Esophagus muscularis mucosa (tissue), 4 donors: ENCODE results near the gene RAD51B. TPM values are rescaled to one million over a fixed set of nuclear protein-coding genes. Genes with fewer than 3 reads are reported as not detected.

Experiments used
- DNase-seq: peaks from one replicate; pipeline ENCODE4 v3.0.0-alpha.2; 2017; ENCODE audit errors: extremely low spot score
- H3K27ac ChIP-seq, 4 donors: fragments of 200-600 bp; sonication (generic); replicated peaks in 1 of 4; 1 replicate in 3 of 4; 2 replicates in 1 of 4; pipeline ENCODE4 v1.5.1; 2016 to 2019; ENCODE audit warnings: mild to moderate bottlenecking in 1 of 4
- H3K27me3 ChIP-seq, 4 donors: fragments of 200-600 bp; sonication (generic); one replicate each; pipeline versions ENCODE4 v1.5.1 to v1.6.0; 2016 to 2019
- H3K36me3 ChIP-seq, 4 donors: fragments of 200-600 bp; sonication (generic); one replicate each; pipeline ENCODE4 v1.5.1; 2016 to 2019
- H3K4me1 ChIP-seq, 4 donors: fragments of 200-600 bp; sonication (generic); one replicate each; pipeline ENCODE4 v1.5.1; 2016 to 2019
- H3K4me3 ChIP-seq, 4 donors: fragments of 200-600 bp; sonication (generic); 1 replicate in 2 of 4; 2 replicates in 2 of 4; pipeline ENCODE4 v1.5.1; 2016 to 2019; ENCODE audit warnings: mild to moderate bottlenecking in 4 of 4, moderate library complexity in 1 of 4
- H3K9me3 ChIP-seq, 4 donors: fragments of 200-600 bp; sonication (generic); 1 replicate in 3 of 4; 2 replicates in 1 of 4; pipeline ENCODE4 v1.5.1; 2016 to 2019
- CTCF ChIP-seq, 3 experiments: fragments of 200-600 bp in 2 of 3; fragments of 450-650 bp in 1 of 3; sonication (generic) in 2 of 3; IDR thresholded peaks; one replicate each; pipeline ENCODE4 v1.5.1; 2017 to 2019; ENCODE audit warnings: antibody characterized with exemption in 3 of 3, mild to moderate bottlenecking in 2 of 3, moderate library complexity in 1 of 3
- EP300 ChIP-seq: sonication (generic); formaldehyde crosslinking; IDR thresholded peaks from one replicate; pipeline ENCODE4 v1.6.1; 2017; ENCODE audit warnings: antibody characterized with exemption
- POLR2A ChIP-seq: fragments of 450-650 bp; IDR thresholded peaks from one replicate; pipeline ENCODE4 v1.6.1; 2017; ENCODE audit warnings: antibody characterized with exemption, moderate library complexity, mild to moderate bottlenecking, low read depth
- POLR2AphosphoS5 ChIP-seq, 2 donors: sonication (generic); formaldehyde crosslinking; IDR thresholded peaks; one replicate each; pipeline ENCODE4 v1.6.1; 2017; ENCODE audit warnings: antibody characterized with exemption in 2 of 2
- WGBS: methylation state at CpG from one replicate; pipeline ENCODE4 v1.1.5; 2018; 5-methylcytosine and 5-hydroxymethylcytosine counted together
- intact Hi-C: fragments of 100-400 bp; cut with DNase I; formaldehyde crosslinking; loops from one replicate; pipeline ENCODE4 v1.15.1; 2023
- total RNA-seq, 4 donors: library from RNA; depleted of rRNA; stranded (reverse); fragments of >200 nt; gene quantifications; one replicate each; pipeline versions ENCODE4 v1.1.0 to v1.2.1, GENCODE V29; 2016

The RAD51B gene
- total RNA-seq, 4 donors from 2014 or later, result 2.8 to 11.1 (median 5.1) TPM

DNA sequence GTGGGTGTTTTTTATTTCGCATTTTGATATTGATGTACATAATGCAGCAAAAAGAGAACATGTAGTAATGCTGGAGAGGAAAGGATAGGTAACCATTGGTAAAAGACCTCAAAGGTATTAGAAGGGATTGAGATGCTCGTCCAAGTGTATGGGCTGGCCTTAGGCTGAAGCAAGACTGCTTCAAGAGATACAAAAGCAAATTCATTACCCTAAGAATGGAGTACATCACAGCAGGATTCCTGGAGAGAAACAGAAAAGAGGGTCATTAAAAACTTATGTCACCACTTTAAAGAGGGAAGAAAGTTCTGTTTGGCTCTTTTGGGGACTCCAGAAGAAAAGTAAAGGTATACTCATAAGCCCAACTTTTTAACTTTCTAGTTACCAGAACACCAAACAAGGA is 552.8 kb downstream of the RAD51B start:
- intact Hi-C loops, result loop anchor here (10.0 kb wide), 1 partner anchor 108 kb away; no protein-coding TSS in a partner anchor
- Histone ChIP-seq H3K36me3 (no peaks in the 10 kb centered on the region), H3K27me3 (no peaks in the 10 kb centered on the region), H3K9me3 (no peaks in the 10 kb centered on the region), H3K4me1 (peaks cover 29 to 45% (median 36%) of the 10 kb centered on the region in 4 donors), H3K4me3 (no peak overlapping the region), H3K27ac (no peak overlapping the region)
- WGBS, result 94% methylated on average over 2 of the region's 2 CpGs
- no peak for TF ChIP-seq POLR2A
- no peak for TF ChIP-seq CTCF (IDR thresholded peaks at IDR 0.05)
- no peak for TF ChIP-seq POLR2AphosphoS5 (IDR thresholded peaks at IDR 0.05)
- TF ChIP-seq EP300, result no peak
- DNase-seq, result no peak

GRCh38 chr14:68373124-68373646 is 553.6 kb downstream of the RAD51B start:
- no peak overlapping the region for H3K27ac ChIP-seq
- TF ChIP-seq CTCF (IDR thresholded peaks at IDR 0.05) (no peak), EP300 (no peak), POLR2A (no peak), POLR2AphosphoS5 (IDR thresholded peaks at IDR 0.05) (no peak)
- intact Hi-C loops, result loop anchor here (10.0 kb wide), 1 partner anchor 108 kb away; no protein-coding TSS in a partner anchor
- H3K36me3 ChIP-seq, result no peaks in the 10 kb centered on the region
- H3K4me3 ChIP-seq, result no peak overlapping the region
- peaks cover 25 to 45% (median 35%) of the 10 kb centered on the region in 4 donors for H3K4me1 ChIP-seq
- H3K9me3 ChIP-seq, result no peaks in the 10 kb centered on the region
- WGBS, result 96% methylated on average over 2 of the region's 2 CpGs
- no peak for DNase-seq
- no peaks in the 10 kb centered on the region for H3K27me3 ChIP-seq

GRCh38 chr14:68373847-68374444 is 554.4 kb downstream of the RAD51B start:
- Histone ChIP-seq H3K27me3 (no peaks in the 10 kb centered on the region), H3K36me3 (no peaks in the 10 kb centered on the region), H3K4me3 (no peak overlapping the region), H3K27ac (no peak overlapping the region), H3K4me1 (peaks cover 25 to 39% (median 35%) of the 10 kb centered on the region in 4 donors), H3K9me3 (no peaks in the 10 kb centered on the region)
- intact Hi-C loops, result loop anchor here (10.0 kb wide), 1 partner anchor 109 kb away; no protein-coding TSS in a partner anchor
- WGBS, result 66% methylated on average over 2 of the region's 2 CpGs
- DNase-seq, result no peak
- TF ChIP-seq POLR2A, result no peak
- no peak for TF ChIP-seq CTCF (IDR thresholded peaks at IDR 0.05)
- no peak for TF ChIP-seq EP300
- TF ChIP-seq POLR2AphosphoS5 (IDR thresholded peaks at IDR 0.05), result no peak

DNA sequence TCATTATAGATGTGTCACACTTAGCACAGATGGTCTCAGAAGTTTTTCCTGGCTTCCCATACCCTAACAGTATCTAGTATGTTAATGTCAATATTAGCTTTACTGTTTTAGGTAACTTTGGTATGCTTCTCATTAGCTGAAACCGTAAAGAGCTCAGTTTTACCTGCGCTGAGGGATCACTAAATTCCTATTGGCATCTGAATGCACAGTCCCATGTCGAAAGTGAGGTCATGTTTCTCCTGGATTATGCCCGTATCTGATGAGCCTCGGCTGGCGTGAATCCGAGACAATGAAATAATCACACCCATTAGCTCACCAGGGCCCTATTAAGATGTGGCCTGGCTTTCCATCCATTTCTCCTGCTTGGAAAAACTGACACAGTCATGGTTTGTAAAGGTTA is 555.1 kb downstream of the RAD51B start:
- H3K36me3 ChIP-seq, result no peaks in the 10 kb centered on the region
- no peaks in the 10 kb centered on the region for H3K9me3 ChIP-seq
- DNase-seq, result no peak
- 97% methylated on average over 7 of the region's 7 CpGs for WGBS
- no peaks in the 10 kb centered on the region for H3K27me3 ChIP-seq
- no peak overlapping the region for H3K27ac ChIP-seq
- intact Hi-C loops, result loop anchor here (10.0 kb wide), 1 partner anchor 110 kb away; no protein-coding TSS in a partner anchor
- H3K4me1 ChIP-seq, result peaks cover 20 to 34% (median 33%) of the 10 kb centered on the region in 4 donors
- no peak overlapping the region for H3K4me3 ChIP-seq
- TF ChIP-seq POLR2A, result no peak
- TF ChIP-seq POLR2AphosphoS5 (IDR thresholded peaks at IDR 0.05), result no peak
- no peak for TF ChIP-seq EP300
- no peak for TF ChIP-seq CTCF (IDR thresholded peaks at IDR 0.05)
